ENCODE measurements around the gene GP1BA.

GRCh38 chr17:4958102-4958501 lies 26.0 kb downstream of the GP1BA start:
- TF ChIP-seq CTCF (IDR thresholded peaks at IDR 0.05) = no peak
- no peak for TF ChIP-seq ZFX (IDR thresholded peaks at IDR 0.05; ENCODE audit: borderline replicate concordance)
